GM21825 (cell line): ENCODE results near the gene ARF5.
A peak's percentile ranks its signal among the peaks of the same experiment; 100 is the strongest.

Source experiments
- ATAC-seq: cut with Tn5 transposase; IDR thresholded peaks from one replicate; pipeline ENCODE4 v1.9.1; 2021; ENCODE audit warnings: mild to moderate bottlenecking, moderate library complexity; ENCODE audit not compliant: unreplicated experiment

ARF5 gene

DNA sequence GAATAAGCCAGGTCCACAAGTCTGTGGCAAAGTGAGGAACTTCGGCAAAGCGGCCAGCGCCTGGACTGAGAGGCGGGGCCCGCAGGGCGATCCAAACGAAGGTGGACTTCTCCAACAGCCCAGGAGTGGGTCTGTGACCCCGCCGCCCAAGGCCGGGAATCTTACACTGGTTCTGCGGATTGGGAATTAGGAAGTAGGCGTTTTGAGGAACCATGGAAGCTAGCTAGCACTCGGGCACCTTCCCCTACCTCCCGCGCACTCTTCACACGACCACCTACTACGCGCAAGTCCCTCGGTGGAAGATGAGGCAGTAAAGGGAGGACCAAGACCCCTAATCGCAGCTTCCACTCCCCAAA, 570 bp upstream of the ARF5 start:
- ATAC-seq: no peak

DNA sequence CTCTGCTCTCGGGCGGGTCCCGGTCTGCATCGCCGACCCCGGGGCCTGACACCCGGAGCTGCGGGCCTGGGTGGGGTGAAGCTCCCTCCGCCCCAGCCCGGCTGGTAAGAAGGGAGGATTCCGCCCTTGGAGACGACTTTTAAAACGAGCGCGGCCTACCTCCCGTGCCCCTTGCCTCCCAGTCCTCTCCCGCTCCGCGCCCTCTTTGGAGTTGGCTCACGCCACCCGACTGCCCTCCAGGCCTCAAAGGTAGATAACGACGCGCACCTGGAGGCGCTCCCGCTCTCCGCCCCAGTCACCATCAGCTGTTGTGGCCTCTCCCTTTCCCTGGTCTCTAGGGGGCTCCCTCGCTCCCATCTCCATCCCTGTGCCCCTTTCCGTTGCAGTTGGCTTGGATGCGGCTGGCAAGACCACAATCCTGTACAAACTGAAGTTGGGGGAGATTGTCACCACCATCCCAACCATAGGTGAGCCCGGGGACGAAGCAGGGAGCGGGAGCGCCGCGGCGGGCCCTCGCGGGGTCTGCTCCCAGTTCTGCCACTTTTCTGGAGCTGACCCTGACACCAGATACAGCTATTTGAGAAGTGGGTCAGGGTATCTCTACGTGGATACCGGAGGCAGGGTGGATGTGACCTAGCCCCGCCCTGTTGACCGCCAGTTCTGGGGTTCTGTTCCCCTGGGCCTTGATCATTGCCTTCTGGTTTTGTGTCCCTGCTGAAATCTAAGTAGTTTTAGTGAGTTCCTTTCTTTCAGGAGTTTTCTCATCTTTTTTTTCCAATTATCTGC, 679 bp downstream of the ARF5 start:
- ATAC-seq: peak; percentile 17

DNA sequence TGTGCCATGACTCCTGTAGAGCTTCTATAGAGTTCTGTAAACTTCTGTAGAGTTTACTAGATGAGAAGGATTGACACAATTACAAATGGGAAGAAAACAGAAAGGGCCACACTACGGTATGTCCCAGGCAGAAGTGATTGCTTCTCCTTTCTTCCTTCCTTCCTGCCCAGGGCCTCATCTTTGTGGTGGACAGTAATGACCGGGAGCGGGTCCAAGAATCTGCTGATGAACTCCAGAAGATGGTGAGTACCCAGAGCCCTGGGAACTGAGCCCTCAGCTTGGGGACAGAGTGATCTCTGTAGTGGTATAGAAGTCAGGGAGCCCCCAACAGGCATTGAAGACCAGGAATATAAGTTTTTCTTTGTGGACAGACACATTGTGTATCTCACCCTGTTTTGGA, 1.7 kb downstream of the ARF5 start:
- ATAC-seq: no peak

DNA sequence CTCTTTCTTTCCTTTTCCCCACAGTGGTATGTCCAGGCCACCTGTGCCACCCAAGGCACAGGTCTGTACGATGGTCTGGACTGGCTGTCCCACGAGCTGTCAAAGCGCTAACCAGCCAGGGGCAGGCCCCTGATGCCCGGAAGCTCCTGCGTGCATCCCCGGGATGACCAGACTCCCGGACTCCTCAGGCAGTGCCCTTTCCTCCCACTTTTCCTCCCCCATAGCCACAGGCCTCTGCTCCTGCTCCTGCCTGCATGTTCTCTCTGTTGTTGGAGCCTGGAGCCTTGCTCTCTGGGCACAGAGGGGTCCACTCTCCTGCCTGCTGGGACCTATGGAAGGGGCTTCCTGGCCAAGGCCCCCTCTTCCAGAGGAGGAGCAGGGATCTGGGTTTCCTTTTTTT, 3.0 kb downstream of the ARF5 start:
- ATAC-seq: no peak

DNA sequence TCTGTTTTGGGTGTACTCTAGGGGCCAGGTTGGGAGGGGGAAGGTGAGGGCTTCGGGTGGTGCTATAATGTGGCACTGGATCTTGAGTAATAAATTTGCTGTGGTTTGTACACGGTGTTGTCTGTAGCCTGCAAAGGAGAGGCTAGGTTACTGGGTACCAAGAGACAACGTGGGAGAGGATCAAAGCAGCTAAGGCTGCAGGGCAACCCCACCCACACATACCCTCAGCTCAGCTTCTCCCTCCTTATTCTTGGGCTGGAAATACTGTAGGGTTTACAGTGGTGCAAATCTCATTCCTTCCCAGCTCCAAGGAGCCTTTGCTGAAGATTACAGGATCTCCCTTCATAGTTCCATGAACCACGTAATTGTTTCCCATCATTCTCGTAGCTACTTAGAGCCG, 3.4 kb downstream of the ARF5 start:
- no peak for ATAC-seq

DNA sequence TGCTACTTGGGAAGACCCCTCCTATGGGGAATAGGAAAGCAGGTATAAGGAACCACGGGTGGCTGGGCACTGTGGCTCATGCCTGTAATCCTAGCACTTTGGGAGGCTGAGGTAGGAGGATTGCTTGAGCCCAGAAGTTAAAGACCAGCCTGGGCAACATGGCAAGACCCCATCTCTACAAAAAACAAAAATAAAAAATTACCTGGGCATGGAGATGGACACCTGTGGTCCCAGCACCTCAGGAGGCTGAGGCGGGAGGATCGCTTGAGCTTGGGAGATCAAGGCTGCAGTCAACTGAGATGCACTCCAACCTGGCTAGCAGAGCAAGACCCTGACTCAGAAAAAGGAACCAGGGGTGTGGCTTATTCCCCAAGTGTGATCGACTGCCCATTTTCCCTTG, 4.3 kb downstream of the ARF5 start:
- no peak for ATAC-seq

DNA sequence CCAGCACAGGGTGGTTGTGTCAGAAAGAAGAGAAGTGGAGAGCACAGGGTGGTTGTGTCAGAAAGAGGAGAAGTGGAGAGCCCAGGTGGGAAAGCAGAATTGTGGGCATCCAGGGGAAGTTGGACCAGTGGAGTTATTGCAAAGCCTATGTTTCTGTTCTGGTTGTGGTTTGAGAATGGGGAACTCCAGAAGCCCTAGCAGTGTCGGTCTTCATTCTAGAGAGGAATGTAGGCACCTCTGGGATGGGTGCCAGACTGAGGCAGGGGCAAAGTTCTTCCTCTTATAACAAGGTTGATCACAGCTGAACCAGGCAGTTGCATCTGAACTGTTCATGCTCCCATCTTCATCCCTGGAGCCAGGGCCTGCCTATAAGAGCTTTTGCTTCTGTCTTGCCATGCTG, 6.3 kb downstream of the ARF5 start:
- no peak for ATAC-seq

DNA sequence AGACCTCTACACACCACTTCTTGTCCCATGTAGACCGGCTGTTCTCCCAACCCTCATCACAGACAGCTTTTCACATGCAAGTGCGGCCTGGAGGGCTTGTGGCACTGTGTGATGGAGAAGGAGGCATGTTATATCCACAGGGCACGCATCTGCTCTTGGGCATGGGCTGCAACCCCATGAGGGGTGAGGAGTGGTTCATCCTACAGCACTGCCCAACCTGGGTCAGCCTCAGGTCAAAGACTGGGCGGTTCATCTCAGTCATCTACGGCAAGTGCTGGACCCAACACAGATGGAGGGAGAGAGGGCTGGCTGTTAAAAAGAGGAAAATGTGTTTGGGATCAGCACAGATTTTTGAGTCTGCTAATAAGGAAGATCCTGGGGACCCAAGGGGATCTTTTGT, 7.5 kb downstream of the ARF5 start:
- ATAC-seq: no peak

DNA sequence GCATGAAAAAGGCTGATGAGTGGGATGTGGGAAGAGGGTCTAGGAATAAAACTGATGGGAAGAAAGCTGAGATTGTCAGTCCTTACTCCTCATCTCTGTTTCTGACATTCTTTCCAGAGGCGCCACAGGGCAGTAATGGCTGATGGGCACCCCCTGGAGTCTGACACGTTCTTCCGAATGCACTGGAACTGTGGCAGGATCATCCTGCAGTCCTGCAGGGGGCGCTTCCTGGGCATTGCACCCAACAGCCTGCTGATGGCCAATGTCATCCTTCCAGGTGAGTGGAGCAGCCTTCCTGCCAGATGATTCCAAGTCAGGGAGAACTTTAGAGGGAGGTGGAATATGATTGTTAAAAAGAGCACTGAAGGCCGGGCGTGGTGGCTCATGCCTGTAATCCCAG, 10.1 kb downstream of the ARF5 start:
- no peak for ATAC-seq

DNA sequence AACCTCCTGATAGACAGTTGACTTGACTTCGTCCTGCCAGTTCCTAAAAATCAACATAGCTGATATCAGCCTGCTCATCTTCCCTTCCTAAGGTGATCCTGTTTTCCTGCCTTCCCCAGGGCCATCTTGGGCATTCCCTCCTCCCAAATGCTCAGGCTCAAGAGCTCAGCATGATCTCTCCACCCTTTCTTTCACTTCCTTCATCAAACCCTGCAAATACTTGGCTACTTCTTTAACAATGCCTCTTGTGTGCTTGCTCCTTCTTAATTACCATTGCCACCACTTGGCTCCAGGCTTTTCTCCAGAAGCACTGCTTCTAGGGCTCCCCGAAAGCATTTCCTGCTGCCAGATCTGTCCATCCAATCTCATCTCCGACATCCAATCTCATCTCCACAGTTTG, 12.7 kb downstream of the ARF5 start:
- no peak for ATAC-seq

DNA sequence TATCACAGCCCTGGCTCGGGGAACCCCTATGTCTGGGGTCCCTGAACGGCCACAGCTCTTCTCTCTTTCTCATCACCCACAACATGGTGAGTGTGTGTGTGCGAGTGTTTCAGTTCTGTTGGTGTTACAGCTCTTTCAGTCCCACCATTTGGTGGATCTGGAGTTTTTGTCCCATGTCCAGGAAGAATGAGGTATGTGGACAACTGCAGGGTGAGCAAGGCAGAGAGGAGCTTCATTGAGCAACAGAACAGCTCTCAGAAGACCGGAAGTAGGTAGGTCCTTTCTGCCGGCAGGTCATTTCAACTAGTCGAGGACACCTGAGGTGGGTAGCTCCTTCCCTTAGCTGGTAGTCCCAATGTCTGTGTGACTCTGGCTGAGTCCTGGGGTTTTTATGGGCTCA, 20.2 kb downstream of the ARF5 start:
- no peak for ATAC-seq

DNA sequence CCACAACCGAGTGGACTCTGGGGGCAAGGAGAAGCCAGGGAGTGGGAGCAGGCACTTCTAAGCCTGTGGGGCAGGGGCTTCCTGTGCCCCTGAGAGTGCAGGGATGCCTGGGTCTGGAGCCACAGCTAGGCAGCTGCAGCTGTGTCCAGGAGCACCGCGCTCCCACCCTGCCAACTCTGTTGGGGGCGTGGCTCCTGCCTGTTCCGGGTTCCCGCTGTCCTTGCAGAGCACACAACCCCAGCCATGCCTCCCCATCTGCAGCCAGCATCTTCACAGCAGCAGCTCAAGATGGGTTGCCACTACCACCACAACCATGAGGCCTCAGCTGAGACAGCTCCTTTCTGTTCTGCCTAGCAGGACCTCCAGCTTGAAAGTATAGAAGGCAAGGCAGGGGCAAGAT, 21.1 kb downstream of the ARF5 start:
- ATAC-seq: no peak

DNA sequence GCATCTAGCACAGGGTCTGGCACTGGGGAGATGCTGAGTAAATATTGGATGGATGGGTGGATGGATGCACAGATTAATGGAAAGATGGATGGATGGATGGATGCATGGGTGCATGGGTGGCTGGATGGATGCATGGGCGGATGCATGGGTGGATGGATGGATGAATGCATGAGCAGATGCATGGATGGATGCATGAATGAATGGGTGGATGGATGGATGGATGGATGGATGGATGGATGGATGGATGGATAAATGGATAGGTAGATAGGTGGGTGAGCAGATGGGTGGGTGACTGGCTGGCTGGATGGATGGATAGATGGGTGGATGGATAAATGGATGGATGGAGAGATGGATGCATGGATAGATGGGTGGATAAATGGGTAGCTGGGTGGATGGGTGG, 24.1 kb downstream of the ARF5 start:
- ATAC-seq: no peak

DNA sequence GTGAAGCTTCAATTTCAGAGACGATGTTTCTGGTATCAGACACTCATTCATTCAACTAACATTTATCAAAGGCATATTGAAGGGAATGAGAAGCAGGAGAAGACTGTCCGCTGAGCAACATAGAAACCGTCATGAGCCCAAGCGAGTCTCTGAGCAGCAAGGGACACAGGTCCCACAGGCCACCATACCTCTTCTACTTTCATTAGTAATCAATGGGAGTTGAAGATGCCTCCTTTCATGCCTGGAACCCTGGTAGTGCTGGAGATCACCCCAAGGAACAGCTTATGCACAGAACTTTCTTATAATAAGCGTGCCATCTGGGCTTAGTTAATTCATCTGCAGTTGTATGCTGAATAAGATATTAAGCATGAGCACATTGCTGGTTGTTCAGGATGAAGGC, 28.5 kb downstream of the ARF5 start:
- no peak for ATAC-seq

DNA sequence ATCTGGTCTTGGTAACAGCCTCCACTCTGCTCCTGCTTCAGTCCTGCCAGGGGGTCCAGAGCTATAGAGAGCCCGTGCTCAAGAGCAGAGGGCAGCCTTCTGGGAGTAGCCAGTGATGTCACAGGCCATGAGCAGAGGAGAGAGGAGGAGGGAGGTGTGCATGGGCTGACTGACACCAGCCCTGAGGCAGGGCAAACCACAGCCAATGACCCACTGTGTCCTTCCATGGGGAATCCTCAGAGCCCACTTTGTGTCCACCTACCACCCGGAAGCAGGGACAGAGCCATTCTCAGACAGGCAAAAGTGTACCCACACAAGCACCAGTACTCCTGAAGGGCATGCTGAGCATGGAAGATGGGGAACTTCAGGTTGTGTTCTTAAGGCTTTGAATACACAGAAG, 29.8 kb downstream of the ARF5 start, which contains the start of gene PAX4:
Gene PAX4, minus strand, starts transcription at position 101 of the 400 bp plus-strand sequence. CDS start 2,214 bp downstream, outside the sequence.
- no peak for ATAC-seq

DNA sequence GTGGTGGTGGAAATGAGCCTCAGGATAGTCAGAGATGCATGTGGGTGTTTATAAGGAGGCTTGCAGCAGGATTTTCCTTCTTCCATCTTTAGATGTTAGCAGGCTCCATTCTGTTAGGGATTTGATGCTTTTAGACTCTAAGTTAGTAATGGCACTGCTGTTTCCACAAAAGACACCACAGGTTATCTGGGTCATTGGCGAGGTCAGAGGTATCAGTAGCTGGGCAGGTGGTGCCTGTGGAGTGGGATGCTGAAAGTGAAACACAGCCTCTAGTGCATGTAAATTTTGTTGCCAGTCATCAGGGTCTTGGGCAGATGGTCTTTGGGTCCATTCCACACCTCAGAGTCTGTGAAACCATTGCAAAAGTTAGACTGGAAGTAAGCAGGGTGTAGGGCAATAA, 30.6 kb downstream of the ARF5 start:
- no peak for ATAC-seq

DNA sequence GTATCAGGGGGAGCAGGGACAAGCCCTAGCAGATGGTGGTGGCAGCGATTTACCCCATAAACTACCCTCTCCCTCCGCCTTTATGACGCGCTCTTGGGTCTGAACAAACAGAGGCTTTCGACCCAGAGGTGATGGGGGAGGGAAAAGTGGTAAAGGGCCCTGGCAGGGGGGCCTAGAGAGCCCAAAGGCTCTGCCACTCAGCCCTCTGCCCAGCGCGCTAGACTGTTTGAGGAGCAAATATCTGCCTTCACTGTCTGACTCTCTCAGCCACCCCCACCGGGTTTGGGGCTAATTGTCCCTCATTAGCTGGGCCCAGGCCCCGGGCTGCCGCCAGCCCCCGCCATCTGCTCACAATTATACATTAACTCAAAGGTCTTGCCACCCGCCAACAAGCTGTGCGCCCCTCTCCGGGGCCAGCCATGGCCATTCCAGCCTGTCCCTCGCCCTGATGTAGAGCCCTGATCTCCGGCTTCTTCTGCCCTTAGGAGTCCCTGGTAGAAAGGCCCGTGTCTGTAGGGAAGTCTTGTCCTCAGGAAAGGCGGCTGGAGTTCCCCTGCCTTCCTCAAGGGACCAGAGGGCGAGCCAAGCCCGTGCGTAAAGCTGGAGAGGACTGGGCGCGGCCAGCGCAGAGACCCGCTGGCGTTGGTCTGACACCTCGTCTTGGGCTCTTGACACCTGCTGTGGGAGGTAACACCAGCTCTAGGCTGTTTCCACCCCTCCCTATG, 31.6 kb downstream of the ARF5 start:
- ATAC-seq: no peak

DNA sequence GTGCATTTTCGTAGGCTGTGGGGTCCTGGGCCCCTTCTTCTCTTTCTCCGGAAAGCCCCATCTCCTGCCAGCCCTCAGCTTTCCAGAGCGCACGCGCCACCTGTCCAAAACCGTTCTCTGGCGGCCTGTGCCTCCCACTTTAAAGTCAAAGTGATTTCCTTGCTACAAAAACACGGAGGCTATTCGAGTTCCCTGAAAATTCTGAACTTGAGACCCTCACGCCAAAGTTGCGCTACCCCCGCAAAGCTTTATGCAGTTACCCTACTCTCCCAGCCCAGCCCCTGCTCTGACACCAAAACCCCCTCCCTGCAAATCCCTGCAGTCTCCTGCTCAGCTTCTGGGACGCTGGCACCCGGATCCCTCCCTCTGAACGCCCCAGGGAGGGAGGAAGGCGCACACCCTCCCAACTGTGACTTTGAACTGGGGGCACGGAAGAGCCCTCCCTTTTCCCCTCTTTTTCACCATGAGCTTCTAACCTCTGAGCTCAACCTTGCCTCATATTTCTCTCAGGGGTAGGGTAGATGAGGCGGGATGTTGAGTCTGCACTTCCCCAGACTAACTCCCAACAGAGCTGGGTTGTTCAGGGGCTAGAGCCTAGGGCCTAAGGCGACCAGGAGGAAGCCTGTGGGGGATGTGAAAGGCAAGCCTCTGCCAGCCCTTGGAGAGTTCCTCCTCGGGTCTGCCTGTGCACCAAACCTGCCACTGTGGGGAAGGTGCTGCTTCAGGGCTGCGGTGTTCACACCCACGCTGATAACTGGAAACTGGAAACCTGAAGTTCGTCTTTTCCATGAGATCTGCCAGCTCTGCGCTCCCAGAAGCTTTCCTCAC, 32.4 kb downstream of the ARF5 start:
- ATAC-seq: no peak

DNA sequence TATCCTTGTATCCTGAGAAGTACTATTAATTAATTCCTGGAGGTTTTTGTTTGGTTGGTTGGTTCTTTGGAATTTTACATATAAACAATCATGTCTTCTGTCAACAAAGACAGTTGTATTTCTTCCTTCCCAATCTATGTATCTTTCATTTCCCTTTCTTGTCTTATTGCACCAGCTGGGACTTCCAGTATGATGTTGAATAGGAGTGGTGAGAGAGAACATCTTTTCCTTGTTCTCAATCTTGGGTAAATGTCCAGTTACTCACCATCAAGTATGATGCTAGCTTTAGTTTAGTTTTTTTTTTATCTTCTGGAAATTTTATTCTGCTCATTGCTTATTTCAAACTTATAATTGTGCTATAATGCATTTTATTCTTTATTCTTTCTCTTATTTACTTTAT, 37.1 kb downstream of the ARF5 start:
- ATAC-seq: no peak

DNA sequence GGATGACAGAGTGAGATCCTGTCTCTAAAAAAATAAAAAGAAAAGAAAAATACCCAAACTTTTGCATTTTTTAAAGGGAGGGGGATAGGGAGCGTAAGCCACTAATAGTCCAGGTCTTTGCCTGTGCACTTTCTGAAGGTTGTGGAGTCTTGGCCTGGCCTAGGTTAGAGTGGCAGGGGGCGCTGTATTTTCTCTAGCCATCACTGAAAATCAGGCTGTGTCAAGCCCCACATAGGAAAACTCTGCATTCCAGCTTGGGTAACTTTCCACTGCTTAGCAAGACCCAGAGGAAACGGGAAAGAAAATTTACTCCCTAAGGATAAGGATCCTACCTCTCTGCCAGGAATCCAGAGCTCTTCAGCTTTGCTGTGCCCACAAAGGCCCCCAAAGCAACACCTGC, 40.2 kb downstream of the ARF5 start:
- ATAC-seq: no peak

DNA sequence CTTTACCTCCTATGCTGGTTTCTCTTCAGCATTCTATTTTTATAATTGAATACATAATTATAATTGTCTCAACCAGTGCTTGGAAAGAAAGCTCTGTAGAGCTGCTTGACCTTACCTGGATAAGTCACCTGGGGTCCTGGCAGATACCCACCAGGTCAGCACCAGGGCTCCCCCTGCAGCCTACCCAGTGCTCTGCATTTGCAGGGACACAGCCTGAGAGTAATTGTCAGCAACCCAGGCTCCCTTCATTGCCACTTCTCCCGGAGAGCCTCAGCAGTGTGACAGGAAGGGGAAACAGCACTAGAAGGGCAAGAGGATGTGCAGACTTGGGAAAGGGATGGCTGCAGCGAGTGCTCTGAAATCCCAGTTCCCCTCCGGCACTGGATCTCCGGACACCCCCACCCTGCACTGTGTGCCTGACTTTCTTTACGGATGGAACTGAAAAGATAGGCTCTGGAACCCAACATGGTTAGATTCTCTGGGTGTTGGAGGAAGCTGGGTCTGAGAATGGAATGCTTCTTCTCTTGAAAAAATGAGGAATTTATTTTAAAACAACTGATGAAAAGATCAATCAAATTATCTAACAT, 41.1 kb downstream of the ARF5 start:
- no peak for ATAC-seq
